ENCODE measurements around the gene TRMT112.

GRCh38 chr11:64357904-64358535 is 40.7 kb upstream of the TRMT112 start:
- TF ChIP-seq, protein P1, sequence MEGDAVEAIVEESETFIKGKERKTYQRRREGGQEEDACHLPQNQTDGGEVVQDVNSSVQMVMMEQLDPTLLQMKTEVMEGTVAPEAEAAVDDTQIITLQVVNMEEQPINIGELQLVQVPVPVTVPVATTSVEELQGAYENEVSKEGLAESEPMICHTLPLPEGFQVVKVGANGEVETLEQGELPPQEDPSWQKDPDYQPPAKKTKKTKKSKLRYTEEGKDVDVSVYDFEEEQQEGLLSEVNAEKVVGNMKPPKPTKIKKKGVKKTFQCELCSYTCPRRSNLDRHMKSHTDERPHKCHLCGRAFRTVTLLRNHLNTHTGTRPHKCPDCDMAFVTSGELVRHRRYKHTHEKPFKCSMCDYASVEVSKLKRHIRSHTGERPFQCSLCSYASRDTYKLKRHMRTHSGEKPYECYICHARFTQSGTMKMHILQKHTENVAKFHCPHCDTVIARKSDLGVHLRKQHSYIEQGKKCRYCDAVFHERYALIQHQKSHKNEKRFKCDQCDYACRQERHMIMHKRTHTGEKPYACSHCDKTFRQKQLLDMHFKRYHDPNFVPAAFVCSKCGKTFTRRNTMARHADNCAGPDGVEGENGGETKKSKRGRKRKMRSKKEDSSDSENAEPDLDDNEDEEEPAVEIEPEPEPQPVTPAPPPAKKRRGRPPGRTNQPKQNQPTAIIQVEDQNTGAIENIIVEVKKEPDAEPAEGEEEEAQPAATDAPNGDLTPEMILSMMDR (IDR thresholded peaks at IDR 0.05), result no peak
- no peak for TF ChIP-seq POLR2A (IDR thresholded peaks at IDR 0.05)

Measured in thyroid gland (tissue), 4 donors.